Activated CD8-positive, alpha-beta memory T cell treated with anti-CD3 and anti-CD28 coated beads for 36 hours (primary cell): Measurements from ENCODE around the gene GCM1. TPM values are rescaled to one million over a fixed set of nuclear protein-coding genes. Genes with fewer than 3 reads are reported as not detected.

Experiments
- CTCF ChIA-PET: fragments of 350-600 bp; sonication (Branson Sonifier 250); formaldehyde crosslinking; loops from one replicate; lab custom pipeline; 2021; ENCODE audit warnings: antibody characterized with exemption; lab: Charles Lee
- POLR2A ChIA-PET: fragments of 350-600 bp; sonication (Branson Sonifier 250); formaldehyde crosslinking; loops from one replicate; lab custom pipeline; 2021; ENCODE audit warnings: antibody characterized with exemption; lab: Charles Lee
- total RNA-seq, 2 experiments: library from RNA; stranded (reverse); gene quantifications; one replicate each; pipeline ENCODE4 v1.2.3, GENCODE V29; 2021

Gene GCM1
- total RNA-seq, 2 experiments from 2014 or later: 0.06 TPM; not detected in 1

DNA sequence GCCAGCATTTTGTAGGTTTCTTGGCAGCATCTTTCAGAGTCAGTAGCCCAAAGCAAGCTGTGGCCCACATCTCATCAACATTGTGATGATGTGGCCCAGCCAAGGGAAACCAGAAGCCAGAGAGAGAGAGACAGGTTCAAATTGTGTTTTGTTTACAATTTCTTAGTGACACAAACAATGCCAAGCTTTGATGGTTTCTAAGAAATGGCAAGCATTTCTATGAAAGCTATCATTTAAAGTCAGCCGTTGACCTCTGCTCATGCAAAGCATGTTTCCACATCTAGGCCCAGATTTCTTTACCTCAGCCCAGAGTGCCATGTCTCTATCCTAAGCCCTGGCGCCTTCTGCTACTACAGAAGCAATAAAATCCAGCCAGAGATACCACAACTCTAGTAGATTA, 32.9 kb downstream of the GCM1 start:
- CTCF ChIA-PET: no interaction called here
- POLR2A ChIA-PET: no interaction called here

DNA sequence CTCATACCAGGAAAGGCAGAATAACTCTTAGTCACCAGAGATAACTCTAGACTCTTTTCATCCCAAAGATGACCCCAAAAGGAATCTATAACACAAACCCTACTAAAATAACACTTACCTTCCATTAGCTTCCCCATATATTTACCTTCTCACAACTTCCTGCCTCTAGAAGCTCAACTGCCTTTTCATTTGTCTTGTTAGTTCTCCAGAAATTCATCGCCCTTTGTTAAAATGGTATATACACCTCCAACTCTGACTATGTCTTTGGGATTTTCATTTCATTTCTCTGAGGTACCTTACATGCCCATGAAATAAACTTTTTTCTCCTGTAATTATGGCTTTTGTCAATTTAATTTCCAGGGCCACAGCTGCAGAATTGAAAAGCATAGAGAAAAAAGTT, 33.5 kb downstream of the GCM1 start:
- CTCF ChIA-PET: no interaction called here
- POLR2A ChIA-PET: no interaction called here

DNA sequence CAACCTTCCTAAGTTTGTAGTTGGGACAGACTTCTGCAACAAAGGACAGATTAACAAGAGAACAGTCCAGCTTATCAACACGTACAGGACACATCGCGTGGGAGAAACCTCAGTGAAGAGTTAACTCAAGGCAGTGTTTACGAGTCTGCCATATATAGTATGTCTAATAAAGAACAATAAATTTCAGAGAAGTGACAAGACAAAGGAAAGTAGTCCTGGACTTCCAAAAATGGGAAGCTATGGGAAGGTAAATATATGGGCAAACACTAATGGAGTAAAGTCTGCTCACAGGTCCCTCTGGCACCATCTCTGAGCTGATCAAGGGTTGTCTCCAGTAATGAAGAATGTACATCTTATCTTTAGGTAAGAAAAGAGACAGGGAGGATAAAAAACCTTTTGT, 34.9 kb downstream of the GCM1 start:
- POLR2A ChIA-PET: no interaction called here
- CTCF ChIA-PET: no interaction called here

DNA sequence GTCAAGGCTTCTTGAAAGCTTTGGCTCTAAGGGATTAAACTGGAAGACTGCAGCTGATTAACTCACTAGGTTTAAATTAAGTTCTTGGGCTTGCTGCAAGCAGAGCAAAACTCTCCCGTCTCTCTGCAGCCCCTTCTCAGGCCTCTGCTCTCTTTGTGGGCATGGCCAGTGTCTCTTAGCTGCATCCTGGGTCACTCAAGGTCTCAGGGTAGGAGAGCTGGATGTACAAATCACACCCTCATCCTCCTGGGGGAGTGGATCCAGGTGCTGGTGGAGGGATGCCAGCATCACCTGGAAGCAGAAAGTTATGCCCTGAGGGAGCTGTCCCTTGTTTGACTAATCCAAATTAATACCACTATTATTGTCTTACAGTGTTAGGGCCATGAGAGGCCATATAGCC, 35.8 kb downstream of the GCM1 start:
- CTCF ChIA-PET: no interaction called here
- POLR2A ChIA-PET: interaction anchor here (0.6 kb wide), 1 partner anchor 48 kb away, joined by 3 read pairs; no protein-coding TSS in a partner anchor

DNA sequence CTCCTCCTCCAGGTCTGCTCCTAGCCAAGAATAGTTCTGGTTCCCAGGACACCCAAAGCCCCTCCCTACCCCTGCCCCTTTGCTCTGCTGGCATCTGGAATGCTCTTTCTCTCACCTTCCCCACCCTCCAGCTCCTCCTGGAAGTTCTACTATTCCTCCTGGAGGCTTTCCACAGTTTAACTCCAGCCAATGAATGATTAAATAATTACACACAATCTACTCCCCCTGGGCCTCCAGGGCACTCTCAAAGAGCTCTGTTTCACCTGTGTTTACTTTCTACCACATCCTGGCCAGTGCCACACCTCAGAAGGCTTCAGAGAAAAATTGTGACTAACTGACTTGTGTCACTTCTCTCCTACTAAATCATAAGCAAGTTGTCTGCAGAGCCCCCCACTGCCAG, 36.2 kb downstream of the GCM1 start:
- ChIA-PET CTCF (no interaction called here), POLR2A (interaction anchor here (0.5 kb wide), 1 partner anchor 19 kb away, joined by 4 read pairs; no protein-coding TSS in a partner anchor)

DNA sequence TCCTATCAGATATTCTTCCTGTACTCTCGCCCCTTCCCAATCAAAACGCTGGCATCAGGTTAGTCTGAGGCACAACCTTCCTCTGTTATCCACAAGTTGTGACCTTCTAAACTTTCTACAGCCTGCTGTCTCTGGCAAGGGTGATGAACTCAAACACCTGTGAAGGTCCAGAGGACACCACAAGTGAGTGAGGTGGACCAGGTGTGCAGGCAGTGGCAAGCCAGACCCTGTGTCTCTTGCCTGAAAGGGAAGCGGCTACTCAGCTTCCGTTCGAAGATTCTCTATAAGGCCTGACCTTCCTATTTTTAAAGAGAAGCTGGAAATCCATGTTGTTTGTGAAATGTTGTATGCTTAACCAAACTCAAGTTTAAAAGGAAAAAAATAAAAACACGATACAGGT, 36.8 kb downstream of the GCM1 start:
- ChIA-PET POLR2A (interaction anchor here (0.5 kb wide), 1 partner anchor 18 kb away, joined by 4 read pairs; no protein-coding TSS in a partner anchor), CTCF (no interaction called here)

DNA sequence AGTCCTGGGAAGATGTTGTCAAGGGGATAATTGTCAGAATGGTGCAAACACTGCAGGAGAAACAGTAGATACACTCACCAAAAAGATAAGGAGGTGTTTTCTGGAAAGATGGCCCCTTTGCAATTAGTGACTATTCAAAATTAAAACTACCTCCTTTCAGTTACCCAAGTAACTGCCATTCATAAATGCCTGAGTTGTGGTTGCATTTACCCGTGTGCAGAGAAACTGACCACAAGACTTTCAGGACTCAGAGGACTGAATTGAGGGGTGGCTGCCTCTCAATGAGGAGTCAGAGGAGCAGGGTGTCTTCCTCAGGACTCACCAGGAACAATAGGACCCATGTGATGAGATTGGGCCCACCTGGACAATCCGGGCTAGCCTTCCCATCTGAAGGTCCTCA, 39.0 kb downstream of the GCM1 start:
- CTCF ChIA-PET: no interaction called here
- POLR2A ChIA-PET: no interaction called here

DNA sequence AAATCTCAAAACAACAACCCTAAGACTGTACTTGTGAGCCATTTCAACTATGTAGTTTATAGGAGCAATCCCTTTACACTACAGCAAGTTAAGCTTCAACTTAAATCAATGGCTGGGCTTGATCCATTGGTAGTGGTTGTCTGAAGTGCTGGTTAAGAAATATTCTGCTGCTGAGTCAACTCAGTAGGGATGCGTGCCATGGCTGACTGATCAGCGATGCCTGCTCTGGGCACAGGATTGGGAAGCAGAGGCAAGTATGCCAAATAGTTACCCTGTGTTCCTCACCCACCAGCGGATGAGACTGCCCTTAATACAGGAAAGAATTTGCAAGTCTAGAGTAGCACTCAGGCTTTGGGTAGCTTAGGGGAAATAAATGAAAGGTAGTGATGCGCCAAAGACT, 41.5 kb downstream of the GCM1 start:
- POLR2A ChIA-PET: no interaction called here
- CTCF ChIA-PET: interaction anchor here (0.7 kb wide), 1 partner anchor 619 kb away, joined by 3 read pairs; no protein-coding TSS in a partner anchor

DNA sequence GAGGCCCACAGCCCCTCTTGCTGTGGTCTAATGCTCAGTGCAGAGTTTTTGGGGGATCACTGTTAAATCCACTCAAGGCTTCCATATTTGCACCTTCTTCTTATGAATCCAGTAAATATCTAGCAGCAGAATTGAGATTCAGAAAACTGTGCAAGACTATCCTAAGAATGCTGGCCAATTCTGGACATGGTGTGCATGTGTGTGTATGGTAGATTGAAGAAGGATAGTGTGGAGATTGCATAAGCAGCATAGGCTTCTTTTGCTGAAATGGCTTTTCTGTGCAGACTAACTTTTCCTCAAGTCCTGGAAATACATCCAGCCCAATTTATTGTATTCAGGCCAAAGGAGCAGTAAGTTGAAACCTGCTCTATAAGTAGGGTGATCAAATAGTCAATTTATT, 43.7 kb downstream of the GCM1 start:
- CTCF ChIA-PET: no interaction called here
- POLR2A ChIA-PET: no interaction called here

DNA sequence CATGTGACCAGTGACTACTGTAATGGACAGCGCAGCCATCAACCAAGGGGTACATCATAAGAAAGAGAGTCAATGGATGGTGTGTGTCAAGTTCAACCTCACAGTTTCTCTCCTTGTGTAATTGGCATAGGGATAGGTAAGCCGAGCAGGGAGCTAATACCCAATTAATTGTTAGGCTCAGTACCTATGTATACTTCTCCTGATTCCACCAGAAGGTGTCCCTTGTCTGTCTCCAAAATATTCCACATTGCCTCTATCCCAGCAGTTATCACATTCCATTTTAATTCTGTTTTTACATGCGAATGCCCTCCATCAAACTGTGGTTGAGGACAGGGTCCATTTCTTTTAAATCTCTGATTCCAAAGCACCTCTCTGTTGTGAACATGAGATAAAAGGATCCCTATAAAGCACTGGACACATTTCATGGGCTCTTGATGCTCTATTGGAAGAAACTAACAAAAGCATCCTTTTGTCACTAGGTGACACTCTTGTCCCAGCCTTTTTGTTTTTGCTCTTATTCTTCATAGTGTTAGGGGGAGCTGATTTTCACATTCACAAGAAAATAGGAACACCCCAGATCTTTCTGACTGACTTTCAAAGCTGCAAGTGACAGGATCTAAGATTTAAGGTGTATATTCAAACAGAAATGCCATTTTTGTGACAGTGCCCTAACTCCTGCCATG, 44.5 kb downstream of the GCM1 start:
- ChIA-PET POLR2A (no interaction called here), CTCF (no interaction called here)

DNA sequence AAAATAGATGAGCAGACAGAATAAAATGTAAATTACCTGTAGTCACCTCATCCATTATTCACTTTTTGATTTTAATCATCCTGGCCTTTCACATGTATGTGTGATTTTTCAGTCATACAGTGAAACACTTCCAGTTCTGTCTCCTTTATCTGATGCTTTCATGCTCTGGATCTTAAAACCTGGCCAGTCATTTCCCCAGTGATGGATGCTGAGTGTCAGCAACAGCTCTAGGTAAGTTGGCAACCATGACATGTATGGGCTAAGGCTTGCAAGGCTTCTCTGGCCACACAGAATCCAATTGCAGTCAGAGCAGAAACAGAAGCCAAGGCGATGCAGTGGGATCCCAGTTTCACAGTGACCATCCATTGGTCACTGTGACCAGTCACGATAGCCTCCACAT, 47.6 kb downstream of the GCM1 start:
- CTCF ChIA-PET: no interaction called here
- POLR2A ChIA-PET: no interaction called here

DNA sequence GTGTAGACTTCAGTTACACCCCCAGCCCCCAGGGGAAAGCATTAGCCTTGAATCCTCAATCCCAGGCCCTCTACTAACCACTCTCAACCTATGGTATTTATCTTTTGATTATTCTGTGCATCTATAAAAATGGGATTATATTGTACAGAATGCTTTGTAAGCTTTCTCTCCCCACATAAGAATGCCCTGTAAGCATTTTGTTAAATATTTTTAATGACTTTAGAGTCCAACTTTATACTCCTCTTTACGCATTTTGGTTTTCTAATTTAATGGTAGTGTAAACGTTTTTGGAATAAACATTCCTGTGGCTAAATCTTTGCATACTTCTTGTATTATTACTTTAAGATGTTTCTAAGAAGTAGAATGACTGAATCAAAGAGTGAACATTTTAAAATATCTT, 48.1 kb downstream of the GCM1 start:
- ChIA-PET POLR2A (no interaction called here), CTCF (no interaction called here)

DNA sequence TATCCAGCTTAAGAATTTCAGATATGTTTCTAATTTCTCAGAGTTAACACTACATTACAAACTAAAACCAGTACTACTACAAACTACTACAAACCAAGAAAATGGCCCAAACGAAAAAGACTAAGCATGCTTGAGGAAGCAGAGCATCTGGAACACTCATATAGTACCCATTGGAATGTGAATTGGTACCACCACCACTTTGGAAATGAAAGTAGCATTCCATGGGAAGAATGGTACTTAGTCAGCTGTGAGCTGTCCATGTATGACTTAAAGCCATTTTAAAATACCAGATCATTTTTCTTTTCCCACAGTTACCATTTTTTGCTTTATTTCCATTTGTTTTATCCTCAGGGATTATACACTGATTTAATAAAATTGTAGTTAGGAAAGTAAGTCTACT, 52.9 kb downstream of the GCM1 start:
- ChIA-PET POLR2A (no interaction called here), CTCF (interaction anchor here (0.6 kb wide), 1 partner anchor 339 kb away, joined by 3 read pairs; no protein-coding TSS in a partner anchor)

DNA sequence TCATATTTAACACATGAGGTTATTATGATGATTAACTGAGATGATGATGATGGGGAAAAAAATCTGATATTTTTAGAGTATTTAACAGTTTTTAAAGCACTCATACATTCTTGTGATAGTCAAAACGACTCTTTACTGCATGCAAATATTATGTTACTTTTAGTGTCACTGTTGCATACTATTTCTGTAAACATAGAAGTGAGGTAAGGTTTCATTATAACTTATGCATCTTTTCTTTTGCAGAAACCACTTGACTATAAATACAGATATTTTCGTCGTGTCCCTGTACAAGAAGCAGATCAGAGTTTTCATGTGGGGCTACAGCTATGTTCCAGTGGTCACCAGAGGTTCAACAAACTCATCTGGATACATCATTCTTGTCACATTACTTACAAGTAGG, 53.4 kb downstream of the GCM1 start:
- POLR2A ChIA-PET: no interaction called here
- CTCF ChIA-PET: interaction anchor here (0.6 kb wide), 1 partner anchor 340 kb away, joined by 3 read pairs; no protein-coding TSS in a partner anchor

DNA sequence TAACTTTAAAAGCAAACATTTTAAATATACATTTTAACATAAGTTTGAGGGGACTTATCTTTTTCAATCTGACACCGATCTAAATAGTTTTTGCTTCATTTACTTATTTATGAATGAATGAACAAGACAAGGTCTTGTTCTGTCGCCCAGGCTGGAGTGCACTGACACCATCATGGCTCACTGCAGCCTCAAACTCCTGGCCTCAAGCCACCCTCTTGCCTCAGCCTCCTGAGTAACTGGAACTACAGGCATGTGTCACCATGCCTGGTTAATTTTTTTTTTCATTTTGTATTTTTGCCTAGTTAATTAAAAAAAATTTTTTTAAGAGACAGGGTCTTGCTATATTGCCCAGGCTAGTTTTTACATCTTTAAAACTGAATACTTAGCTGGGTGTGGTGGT, 58.1 kb downstream of the GCM1 start:
- ChIA-PET CTCF (no interaction called here), POLR2A (no interaction called here)

DNA sequence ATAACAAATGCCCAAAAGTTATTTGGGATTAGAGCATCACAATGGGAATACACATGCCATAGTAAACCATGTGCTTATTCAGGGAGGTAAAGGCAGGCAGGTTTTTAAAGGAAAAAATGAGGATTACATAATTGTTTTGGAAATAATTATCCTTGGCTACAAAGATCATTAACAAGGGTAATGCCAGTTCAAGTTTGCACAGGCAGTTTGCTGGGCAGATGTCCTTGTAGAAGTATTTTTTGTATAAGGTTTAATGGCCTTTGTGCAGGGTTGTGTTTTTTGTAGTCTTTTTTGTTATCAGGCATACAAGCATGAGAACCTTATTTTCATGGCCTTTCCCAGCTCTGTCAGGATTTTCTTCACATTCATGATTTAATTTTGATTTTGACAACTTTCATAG, 58.7 kb downstream of the GCM1 start:
- ChIA-PET CTCF (no interaction called here), POLR2A (no interaction called here)

DNA sequence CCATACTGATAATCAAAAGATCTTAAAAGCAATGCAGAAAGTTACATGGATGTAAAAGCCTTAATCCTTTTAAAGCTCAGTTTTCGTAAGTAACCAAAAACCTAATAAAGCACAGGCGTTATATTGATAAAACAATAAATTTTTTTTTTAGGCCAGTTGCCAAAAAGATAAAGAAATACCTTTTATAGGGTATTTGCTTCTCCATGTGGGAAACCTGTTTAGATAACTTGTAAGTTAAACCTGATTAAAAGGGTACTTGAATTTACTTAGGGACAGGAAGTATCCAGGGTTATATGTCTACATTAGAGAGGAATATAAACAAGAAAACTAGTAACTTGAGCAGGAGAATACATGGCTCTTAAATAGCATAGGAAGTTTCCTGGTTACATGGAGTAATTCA, 62.3 kb downstream of the GCM1 start:
- ChIA-PET CTCF (interaction anchor here (1.0 kb wide), 1 partner anchor 340 kb away, joined by 3 read pairs; no protein-coding TSS in a partner anchor), POLR2A (no interaction called here)

DNA sequence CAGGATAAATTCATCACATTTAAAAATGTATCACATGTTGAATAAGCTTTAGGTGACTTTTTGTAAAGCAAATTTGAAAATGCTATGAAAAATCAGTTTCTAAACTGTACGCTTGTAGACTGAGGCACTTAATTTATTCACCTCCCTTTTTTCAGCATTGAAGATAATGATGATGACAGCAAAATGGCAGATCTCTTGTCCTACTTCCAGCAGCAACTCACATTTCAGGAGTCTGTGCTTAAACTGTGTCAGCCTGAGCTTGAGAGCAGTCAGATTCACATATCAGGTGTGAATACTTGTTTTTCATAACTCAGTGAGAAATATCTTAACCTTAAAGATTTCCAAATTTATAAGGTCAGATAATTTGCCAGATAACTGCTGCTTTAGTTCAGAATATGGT, 67.8 kb downstream of the GCM1 start:
- POLR2A ChIA-PET: no interaction called here
- CTCF ChIA-PET: no interaction called here
